Calu3 (cell line): Measurements from ENCODE around the gene PLCL2. TPM values are rescaled to one million over a fixed set of nuclear protein-coding genes. Genes with fewer than 3 reads are reported as not detected.

ENCODE experiments used
- BruUV-seq: library from RNA; stranded (reverse); fragments of 400-500 nt; replicated peaks from 2 replicates; lab custom pipeline; 2021; lab: Mats Ljungman, UMichigan
- CTCF ChIA-PET: fragments of 300-600 bp; sonication (Branson Sonifier 250); formaldehyde crosslinking; loops from one replicate; lab custom pipeline; 2022; ENCODE audit warnings: antibody characterized with exemption; lab: Charles Lee
- DNase-seq: peaks from one replicate; pipeline ENCODE4 v3.0.0; 2022
- H3K27ac Mint-ChIP-seq: one replicate; pipeline ENCODE4 v1.8.0; 2022; ENCODE audit warnings: mixed read lengths; ENCODE audit not compliant: unreplicated experiment
- H3K27me3 Mint-ChIP-seq: one replicate; pipeline ENCODE4 v1.8.0; 2022; ENCODE audit warnings: mixed read lengths; ENCODE audit not compliant: unreplicated experiment
- H3K36me3 Mint-ChIP-seq: one replicate; pipeline ENCODE4 v1.8.0; 2022; ENCODE audit warnings: mild to moderate bottlenecking, moderate library complexity, mixed read lengths; ENCODE audit not compliant: insufficient read depth, unreplicated experiment
- H3K4me1 Mint-ChIP-seq: one replicate; pipeline ENCODE4 v1.8.0; 2022; ENCODE audit warnings: mild to moderate bottlenecking, low read depth, mixed read lengths; ENCODE audit not compliant: unreplicated experiment
- H3K4me3 Mint-ChIP-seq: one replicate; pipeline ENCODE4 v1.8.0; 2022; ENCODE audit warnings: mild to moderate bottlenecking, low read depth, moderate library complexity, mixed read lengths; ENCODE audit not compliant: unreplicated experiment
- H3K9me3 Mint-ChIP-seq: one replicate; pipeline ENCODE4 v1.8.0; 2022; ENCODE audit warnings: low read depth, mixed read lengths; ENCODE audit not compliant: unreplicated experiment
- intact Hi-C: fragments of 100-400 bp; cut with micrococcal nuclease; formaldehyde crosslinking; loops from one replicate; pipeline ENCODE4 v1.10.0; 2022; ENCODE audit not compliant: unreplicated experiment
- total RNA-seq: library from RNA; stranded (reverse); gene quantifications from 2 replicates; pipeline ENCODE4 v1.2.3, GENCODE V29; 2022
- TF ChIP-seq, protein P1 (sequence below): fragments of 200-600 bp; IDR thresholded peaks from one replicate; pipeline ENCODE4 v1.8.0; 2022; ENCODE audit warnings: antibody characterized with exemption; ENCODE audit not compliant: unreplicated experiment

The PLCL2 gene
- total RNA-seq, 1 experiment from 2014 or later = 5.8 TPM

DNA sequence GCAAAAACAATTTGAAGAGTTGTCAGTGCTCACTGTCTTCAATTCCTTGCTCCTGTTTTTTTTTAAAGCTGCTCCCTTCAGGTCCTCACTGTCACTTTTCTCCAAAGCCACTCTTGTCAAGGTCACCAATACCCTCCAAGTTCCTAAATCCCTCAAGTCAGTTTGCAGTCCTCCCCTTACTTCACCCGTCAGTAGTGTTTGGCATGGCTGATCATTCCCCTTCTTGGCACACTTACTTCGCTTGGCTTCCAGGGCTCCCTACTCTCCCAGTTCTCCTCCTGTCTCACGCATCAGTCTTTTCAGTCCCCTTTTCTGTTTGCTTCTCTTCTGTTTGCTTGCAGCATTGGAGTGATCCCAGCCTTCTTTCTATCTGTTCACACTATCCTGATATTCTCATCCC is 25.5 kb downstream of the PLCL2 start:
- CTCF ChIA-PET = no interaction called here
- H3K4me3 Mint-ChIP-seq = no peak overlapping the region
- H3K27ac Mint-ChIP-seq = no peak overlapping the region
- TF ChIP-seq, protein P1, sequence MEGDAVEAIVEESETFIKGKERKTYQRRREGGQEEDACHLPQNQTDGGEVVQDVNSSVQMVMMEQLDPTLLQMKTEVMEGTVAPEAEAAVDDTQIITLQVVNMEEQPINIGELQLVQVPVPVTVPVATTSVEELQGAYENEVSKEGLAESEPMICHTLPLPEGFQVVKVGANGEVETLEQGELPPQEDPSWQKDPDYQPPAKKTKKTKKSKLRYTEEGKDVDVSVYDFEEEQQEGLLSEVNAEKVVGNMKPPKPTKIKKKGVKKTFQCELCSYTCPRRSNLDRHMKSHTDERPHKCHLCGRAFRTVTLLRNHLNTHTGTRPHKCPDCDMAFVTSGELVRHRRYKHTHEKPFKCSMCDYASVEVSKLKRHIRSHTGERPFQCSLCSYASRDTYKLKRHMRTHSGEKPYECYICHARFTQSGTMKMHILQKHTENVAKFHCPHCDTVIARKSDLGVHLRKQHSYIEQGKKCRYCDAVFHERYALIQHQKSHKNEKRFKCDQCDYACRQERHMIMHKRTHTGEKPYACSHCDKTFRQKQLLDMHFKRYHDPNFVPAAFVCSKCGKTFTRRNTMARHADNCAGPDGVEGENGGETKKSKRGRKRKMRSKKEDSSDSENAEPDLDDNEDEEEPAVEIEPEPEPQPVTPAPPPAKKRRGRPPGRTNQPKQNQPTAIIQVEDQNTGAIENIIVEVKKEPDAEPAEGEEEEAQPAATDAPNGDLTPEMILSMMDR = no peak
- H3K9me3 Mint-ChIP-seq = no peaks in the 10 kb centered on the region
- intact Hi-C loops = loop anchor here (10.0 kb wide), 1 partner anchor 125 kb away; no protein-coding TSS in a partner anchor
- no peaks in the 10 kb centered on the region for H3K27me3 Mint-ChIP-seq
- DNase-seq = no peak
- H3K4me1 Mint-ChIP-seq = no peaks in the 10 kb centered on the region
- H3K36me3 Mint-ChIP-seq = no peaks in the 10 kb centered on the region
- BruUV-seq = no TSS peak

DNA sequence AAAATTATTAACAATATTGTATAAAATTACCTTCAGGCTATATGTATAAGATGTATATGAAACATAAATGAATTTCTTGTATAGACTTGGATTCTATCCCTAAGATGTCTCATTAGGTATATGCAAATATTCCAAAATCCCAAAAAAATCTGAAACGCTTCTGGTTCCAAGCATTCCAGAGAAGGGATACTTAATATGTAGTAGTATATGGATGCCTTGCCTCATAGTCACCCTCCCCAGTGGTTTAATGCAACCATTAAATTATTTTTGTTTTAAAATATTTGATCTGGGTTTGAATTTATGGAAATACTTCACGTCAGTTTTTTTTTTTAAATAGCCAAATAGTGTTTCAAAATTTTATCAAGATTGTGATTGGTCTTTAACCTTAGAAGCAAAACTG is 27.2 kb downstream of the PLCL2 start:
- Mint-ChIP-seq H3K36me3 (no peaks in the 10 kb centered on the region), H3K9me3 (no peaks in the 10 kb centered on the region), H3K4me3 (no peak overlapping the region), H3K27ac (no peak overlapping the region), H3K27me3 (no peaks in the 10 kb centered on the region), H3K4me1 (peaks cover under 1% of the 10 kb centered on the region)
- TF ChIP-seq, protein P1 = no peak
- intact Hi-C loops = loop anchor here (10.0 kb wide), 1 partner anchor 123 kb away; no protein-coding TSS in a partner anchor
- BruUV-seq = no TSS peak
- CTCF ChIA-PET = no interaction called here
- no peak for DNase-seq

- no peaks in the 10 kb centered on the region for H3K27me3 Mint-ChIP-seq
- H3K4me1 Mint-ChIP-seq = peaks cover 7% of the 10 kb centered on the region
Measured at GRCh38 chr3:16912400-16913263, 27.9 kb downstream of the PLCL2 start.

DNA sequence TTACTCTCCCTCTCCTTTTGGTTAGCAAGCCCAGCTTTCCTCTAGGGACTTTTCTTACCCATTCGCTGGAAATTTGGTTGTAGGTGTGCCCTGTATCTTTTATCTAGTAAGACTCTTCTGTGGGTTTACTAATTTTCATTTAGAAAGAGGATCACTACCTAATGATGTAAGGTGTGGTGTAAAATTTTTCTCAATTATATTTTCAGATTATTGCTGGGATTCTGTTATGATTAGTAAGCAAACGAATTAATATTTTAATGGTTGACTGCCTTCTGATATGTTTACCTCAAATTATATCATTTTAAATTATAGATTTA is 28.5 kb downstream of the PLCL2 start:
- TF ChIP-seq, protein P1 = no peak
- intact Hi-C loops = loop anchor here (10.0 kb wide), 1 partner anchor 122 kb away; no protein-coding TSS in a partner anchor
- H3K4me1 Mint-ChIP-seq = peaks cover 13% of the 10 kb centered on the region
- CTCF ChIA-PET = no interaction called here
- DNase-seq = no peak
- no peaks in the 10 kb centered on the region for H3K9me3 Mint-ChIP-seq
- H3K4me3 Mint-ChIP-seq = no peak overlapping the region
- H3K27me3 Mint-ChIP-seq = no peaks in the 10 kb centered on the region
- no peak overlapping the region for H3K27ac Mint-ChIP-seq
- no TSS peak for BruUV-seq
- no peaks in the 10 kb centered on the region for H3K36me3 Mint-ChIP-seq

More at GRCh38 chr3:16912400-16913263, 27.9 kb downstream of the PLCL2 start:
- no peak for DNase-seq
- Mint-ChIP-seq H3K27ac (no peak overlapping the region), H3K4me3 (no peak overlapping the region), H3K36me3 (no peaks in the 10 kb centered on the region), H3K9me3 (no peaks in the 10 kb centered on the region)
- BruUV-seq = no TSS peak
- CTCF ChIA-PET = no interaction called here
- intact Hi-C loops = loop anchor here (10.0 kb wide), 1 partner anchor 122 kb away; no protein-coding TSS in a partner anchor
- TF ChIP-seq, protein P1 = no peak
